ENCODE measurements around the gene POU2AF3. TPM values are rescaled to one million over a fixed set of nuclear protein-coding genes. Genes with fewer than 3 reads are reported as not detected.

The POU2AF3 gene
- total RNA-seq = 0.14 TPM in 1 of 2 replicates, not detected in the other

GRCh38 chr11:111298413-111299100, at the start of gene POU2AF3:
Gene POU2AF3, plus strand, starts transcription at chr11:111298546. Its CDS starts 36 bp downstream, at chr11:111298582.

Small RNAs within 50 kb of the gene (small RNA-seq; reads per million reads assigned to genes)
- not detected for gene MIR4491 (ENCODE audit: low replicate concordance)

Other genes with a start within 250 kb of the POU2AF3 start
- not detected in 2 replicates for gene POU2AF2, start 52.8 kb upstream of the POU2AF3 start, total RNA-seq
- gene POU2AF1, start 80.7 kb downstream of the POU2AF3 start, total RNA-seq = not detected in 2 replicates
- not detected in 2 replicates for gene BTG4, start 213.8 kb downstream of the POU2AF3 start, total RNA-seq
- not detected in 2 replicates for gene HOATZ, start 216.2 kb downstream of the POU2AF3 start, total RNA-seq
- 9.6 and 21.9 TPM in 2 replicates for gene LAYN, start 242.2 kb downstream of the POU2AF3 start, total RNA-seq